ENCODE measurements around the gene PDPK1.

PDPK1 gene

DNA sequence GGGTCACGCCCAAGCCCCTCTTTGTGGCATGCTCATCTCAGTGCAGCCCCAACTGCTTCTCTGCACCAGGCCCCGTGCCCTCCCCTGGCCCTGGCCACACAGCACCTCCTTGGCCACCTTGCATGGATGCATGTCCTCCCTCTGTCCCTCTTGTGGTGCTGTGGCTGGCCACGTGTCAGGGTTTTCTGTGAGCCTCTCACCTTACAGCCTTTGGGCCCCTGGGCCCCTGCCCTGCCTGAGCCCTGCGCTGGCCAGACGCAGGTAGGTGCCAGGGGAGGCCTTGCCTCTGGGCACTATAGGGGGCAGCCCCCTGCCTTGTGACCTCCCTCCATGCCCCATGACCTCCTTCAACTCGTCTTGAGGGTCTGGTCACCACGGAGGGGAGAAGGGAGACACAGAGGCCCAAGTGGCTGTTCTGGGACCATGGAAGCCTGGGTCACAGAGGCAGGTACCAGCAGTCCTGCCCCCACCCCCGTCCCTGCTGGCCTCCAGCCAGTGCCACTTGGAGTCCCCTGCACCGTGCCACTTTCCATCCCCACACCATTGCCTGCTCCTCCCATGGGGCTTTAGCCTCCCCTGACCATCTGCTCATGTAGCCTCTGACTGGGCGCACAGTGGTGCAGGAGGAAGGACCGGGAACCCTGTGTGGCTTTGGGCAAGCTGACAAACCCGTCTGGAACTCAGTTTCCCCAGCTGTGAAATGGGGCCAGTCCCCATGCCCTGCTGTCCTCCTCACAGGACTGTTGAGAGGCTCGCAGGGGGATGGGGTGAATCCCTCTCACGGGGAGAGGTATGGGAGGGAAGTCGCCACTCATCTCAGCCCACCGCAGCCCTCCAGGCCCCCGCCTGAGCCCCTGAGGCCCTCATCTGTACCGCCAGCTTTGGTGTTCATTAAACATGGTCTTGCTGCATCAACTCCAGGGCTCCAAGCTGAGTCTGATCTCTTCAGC is 35.6 kb upstream of the PDPK1 start:
- Mint-ChIP-seq H3K9me3 (no peaks in the 10 kb centered on the region), H3K4me1 (peaks cover 29% of the 10 kb centered on the region), H3K36me3 (ENCODE audit: low read depth) (peaks cover 6% of the 10 kb centered on the region), H3K27me3 (ENCODE audit: low read depth) (no peaks in the 10 kb centered on the region), H3K27ac (peak overlapping the region; percentile 95 to 98 (median 98)), H3K4me3 (peak overlapping the region; percentile 71 to 74 (median 72))
- TF ChIP-seq, protein P1, sequence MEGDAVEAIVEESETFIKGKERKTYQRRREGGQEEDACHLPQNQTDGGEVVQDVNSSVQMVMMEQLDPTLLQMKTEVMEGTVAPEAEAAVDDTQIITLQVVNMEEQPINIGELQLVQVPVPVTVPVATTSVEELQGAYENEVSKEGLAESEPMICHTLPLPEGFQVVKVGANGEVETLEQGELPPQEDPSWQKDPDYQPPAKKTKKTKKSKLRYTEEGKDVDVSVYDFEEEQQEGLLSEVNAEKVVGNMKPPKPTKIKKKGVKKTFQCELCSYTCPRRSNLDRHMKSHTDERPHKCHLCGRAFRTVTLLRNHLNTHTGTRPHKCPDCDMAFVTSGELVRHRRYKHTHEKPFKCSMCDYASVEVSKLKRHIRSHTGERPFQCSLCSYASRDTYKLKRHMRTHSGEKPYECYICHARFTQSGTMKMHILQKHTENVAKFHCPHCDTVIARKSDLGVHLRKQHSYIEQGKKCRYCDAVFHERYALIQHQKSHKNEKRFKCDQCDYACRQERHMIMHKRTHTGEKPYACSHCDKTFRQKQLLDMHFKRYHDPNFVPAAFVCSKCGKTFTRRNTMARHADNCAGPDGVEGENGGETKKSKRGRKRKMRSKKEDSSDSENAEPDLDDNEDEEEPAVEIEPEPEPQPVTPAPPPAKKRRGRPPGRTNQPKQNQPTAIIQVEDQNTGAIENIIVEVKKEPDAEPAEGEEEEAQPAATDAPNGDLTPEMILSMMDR (IDR thresholded peaks at IDR 0.05; ENCODE audit: unreplicated experiment in 3 of 3) = no peak

DNA sequence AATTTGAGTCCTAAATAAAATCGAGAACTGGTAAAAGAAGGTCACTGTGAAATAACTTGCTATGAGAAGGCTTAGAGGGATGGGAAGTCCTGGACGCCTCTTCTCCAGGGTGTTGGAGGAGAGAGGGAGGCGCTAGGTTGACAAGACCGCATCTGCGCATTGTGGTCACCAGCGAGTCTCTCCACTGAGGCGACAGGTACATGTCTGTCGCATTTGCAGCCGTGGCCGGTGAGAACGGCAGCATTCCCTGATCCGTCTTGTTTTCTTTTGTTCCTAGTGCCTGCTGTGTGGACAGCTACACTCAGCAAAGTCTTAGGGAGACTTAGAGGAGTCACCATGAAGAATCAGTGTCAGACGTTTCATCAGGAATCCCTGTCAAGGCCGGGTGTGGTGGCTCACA is 32.1 kb upstream of the PDPK1 start:
- peaks cover 3% of the 10 kb centered on the region for H3K36me3 Mint-ChIP-seq (ENCODE audit: low read depth)
- H3K27ac Mint-ChIP-seq = peak overlapping the region; percentile 71 to 92 (median 88)
- no peak overlapping the region for H3K4me3 Mint-ChIP-seq
- peaks cover 30% of the 10 kb centered on the region for H3K4me1 Mint-ChIP-seq
- H3K27me3 Mint-ChIP-seq (ENCODE audit: low read depth) = no peaks in the 10 kb centered on the region
- TF ChIP-seq, protein P1 (IDR thresholded peaks at IDR 0.05; ENCODE audit: unreplicated experiment in 3 of 3) = no peak
- no peaks in the 10 kb centered on the region for H3K9me3 Mint-ChIP-seq

DNA sequence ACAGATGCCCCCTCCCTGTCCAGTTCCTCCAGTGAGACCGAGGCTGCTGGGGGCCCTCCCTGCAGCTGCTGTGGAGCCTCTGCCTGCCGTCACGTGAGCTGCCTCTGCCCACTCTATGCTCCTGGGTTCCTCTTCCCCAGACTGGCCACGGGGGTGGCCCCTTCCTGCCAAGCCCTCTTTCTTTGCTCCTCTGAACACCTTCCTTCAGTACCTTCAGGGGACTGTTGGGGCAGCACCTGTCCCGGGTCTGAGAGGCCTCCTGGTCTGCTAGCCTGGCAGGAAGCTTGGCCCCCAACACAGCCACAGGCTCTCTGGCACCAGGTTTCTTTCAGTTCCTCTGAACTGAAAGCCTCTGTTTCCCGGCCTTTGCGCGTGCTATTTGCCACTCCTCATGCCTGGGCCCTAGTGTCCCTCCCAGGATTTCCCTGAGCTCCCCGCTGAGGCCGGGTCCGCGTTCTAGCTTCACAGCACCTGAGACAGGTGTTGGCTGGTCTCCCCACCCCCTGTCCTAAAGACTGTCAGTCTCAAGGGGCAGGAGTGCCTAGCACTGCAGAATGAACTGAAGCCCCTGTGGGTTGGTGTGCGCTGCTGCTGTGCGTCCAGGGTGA is 30.7 kb upstream of the PDPK1 start:
- TF ChIP-seq, protein P1 (IDR thresholded peaks at IDR 0.05; ENCODE audit: unreplicated experiment in 3 of 3) = no peak
- Mint-ChIP-seq H3K27me3 (ENCODE audit: low read depth) (no peaks in the 10 kb centered on the region), H3K9me3 (no peaks in the 10 kb centered on the region), H3K27ac (peak overlapping the region in 2 of 3 experiments; percentile 50 to 70), H3K36me3 (ENCODE audit: low read depth) (peaks cover 3% of the 10 kb centered on the region), H3K4me3 (no peak overlapping the region), H3K4me1 (peaks cover 41% of the 10 kb centered on the region)

DNA sequence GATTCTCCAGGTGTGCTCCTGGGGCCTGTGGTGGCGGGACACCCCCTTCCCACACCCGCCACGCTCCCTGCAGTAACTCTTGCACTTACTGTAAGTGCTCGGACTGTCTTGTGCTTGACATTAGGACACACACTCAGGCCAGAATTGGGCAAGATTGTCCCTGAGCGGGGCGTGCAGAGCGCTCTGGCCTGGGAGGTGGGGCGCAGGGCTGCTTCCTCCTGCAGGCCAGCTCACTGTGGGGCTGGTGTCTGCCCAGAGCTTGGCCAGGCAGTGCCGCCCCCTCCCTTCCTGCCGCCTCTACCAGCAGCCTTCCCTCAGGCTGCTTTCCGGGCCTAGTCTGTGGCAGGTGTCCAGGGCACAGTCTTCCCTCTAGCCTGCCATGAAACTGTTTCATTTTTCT is 30.2 kb upstream of the PDPK1 start:
- H3K9me3 Mint-ChIP-seq = no peaks in the 10 kb centered on the region
- H3K27me3 Mint-ChIP-seq (ENCODE audit: low read depth) = no peaks in the 10 kb centered on the region
- H3K4me1 Mint-ChIP-seq = peaks cover 43% of the 10 kb centered on the region
- TF ChIP-seq, protein P1 (IDR thresholded peaks at IDR 0.05; ENCODE audit: unreplicated experiment in 3 of 3) = no peak
- peak overlapping the region in 2 of 3 experiments; percentile 29 to 52 for H3K27ac Mint-ChIP-seq
- H3K36me3 Mint-ChIP-seq (ENCODE audit: low read depth) = peaks cover 3% of the 10 kb centered on the region
- no peak overlapping the region for H3K4me3 Mint-ChIP-seq

DNA sequence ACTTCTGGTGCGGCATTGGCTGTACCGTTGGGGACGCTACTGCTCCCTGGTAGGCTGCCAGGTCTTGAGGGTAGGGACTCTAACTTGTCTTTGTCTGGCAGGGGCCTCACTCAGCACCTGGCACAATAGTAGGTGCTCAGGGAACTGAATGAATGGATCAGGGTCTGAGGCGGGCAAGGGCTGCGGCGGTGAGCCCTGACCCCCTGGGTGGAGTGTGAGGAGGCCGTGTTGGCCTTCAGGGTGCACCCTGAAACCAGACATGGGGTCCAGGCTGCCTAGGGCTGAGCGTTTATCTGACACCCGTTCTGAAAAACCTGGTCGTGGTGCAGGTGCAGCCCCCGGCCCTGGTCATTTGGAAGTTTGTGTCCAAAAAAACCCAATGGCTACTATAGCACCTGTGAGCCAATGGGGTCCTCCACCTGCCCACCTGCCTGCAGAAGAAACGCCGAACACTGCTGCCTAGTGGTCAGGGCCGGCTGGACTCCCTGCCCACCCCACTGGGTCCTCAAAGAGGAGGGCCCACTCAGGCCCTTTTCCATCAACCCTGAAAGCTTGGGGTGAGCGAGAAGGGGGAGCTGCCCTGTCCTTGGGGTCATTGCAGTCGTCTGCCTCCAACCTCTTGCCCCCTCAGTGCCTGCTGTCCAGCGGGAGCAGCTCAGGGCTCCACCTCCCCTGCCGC is 29.0 kb upstream of the PDPK1 start:
- peak overlapping the region in 1 of 3 experiments; percentile 29 for H3K27ac Mint-ChIP-seq
- H3K27me3 Mint-ChIP-seq (ENCODE audit: low read depth) = no peaks in the 10 kb centered on the region
- peaks cover 43% of the 10 kb centered on the region for H3K4me1 Mint-ChIP-seq
- no peaks in the 10 kb centered on the region for H3K9me3 Mint-ChIP-seq
- H3K36me3 Mint-ChIP-seq (ENCODE audit: low read depth) = peaks cover 3% of the 10 kb centered on the region
- TF ChIP-seq, protein P1 (IDR thresholded peaks at IDR 0.05; ENCODE audit: unreplicated experiment in 3 of 3) = no peak
- no peak overlapping the region for H3K4me3 Mint-ChIP-seq

All from nephron (organoid).